ENCODE data around the gene PRMT1.

PRMT1 gene

DNA sequence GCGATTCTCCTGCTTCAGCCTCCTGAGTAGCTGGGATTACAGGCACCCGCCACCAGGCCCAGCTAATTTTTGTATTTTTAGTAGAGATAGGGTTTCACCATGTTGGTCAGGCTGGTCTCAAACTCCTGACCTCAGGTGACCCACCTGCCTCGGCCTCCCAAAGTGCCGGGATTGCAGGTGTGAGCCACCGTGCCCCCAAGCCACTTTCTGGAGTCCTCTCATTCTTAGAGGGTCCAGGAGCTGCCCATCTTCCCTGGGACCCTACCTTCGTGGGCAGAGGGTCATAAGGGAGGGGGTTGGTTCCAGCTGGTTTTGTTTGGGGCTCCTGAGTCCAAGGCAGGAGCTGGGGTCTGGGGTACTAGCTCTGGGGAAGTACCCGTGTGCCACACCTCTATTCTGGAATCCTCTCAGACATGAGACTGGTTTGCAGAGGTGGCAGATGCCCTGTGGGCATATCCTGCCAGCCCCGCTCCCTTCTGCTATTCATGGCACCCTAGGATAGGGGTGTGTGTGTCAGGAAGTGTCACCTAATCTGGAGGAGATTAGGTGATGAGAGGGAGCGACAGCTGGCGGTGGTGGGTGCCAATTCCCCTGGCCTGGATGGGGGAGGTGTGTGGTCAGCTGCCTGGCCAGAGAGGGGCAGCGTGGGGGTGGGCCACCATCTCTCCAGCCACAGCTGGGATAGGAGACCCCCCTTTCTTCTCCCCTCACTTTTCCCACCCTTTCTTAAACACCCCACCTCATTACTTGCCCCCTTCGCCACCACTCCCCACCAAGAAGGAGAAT is 2.1 kb downstream of the PRMT1 start:
- H3K9me3 ChIP-seq: no peaks in the 10 kb centered on the region
- no peak overlapping the region for H3K4me3 ChIP-seq (ENCODE audit: low read depth in 1 of 2, low read length in 1 of 2)
- no peak overlapping the region for H3K27ac ChIP-seq
- H3K4me1 ChIP-seq (ENCODE audit: control insufficient read depth in 1 of 2, insufficient read depth in 1 of 2, low read depth in 1 of 2, low read length in 1 of 2): peaks cover 26 to 33% of the 10 kb centered on the region in 2 experiments
- peaks cover 6% of the 10 kb centered on the region for H3K36me3 ChIP-seq
- TF ChIP-seq, protein P1, sequence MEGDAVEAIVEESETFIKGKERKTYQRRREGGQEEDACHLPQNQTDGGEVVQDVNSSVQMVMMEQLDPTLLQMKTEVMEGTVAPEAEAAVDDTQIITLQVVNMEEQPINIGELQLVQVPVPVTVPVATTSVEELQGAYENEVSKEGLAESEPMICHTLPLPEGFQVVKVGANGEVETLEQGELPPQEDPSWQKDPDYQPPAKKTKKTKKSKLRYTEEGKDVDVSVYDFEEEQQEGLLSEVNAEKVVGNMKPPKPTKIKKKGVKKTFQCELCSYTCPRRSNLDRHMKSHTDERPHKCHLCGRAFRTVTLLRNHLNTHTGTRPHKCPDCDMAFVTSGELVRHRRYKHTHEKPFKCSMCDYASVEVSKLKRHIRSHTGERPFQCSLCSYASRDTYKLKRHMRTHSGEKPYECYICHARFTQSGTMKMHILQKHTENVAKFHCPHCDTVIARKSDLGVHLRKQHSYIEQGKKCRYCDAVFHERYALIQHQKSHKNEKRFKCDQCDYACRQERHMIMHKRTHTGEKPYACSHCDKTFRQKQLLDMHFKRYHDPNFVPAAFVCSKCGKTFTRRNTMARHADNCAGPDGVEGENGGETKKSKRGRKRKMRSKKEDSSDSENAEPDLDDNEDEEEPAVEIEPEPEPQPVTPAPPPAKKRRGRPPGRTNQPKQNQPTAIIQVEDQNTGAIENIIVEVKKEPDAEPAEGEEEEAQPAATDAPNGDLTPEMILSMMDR (IDR thresholded peaks at IDR 0.05): no peak
- no peaks in the 10 kb centered on the region for H3K27me3 ChIP-seq

DNA sequence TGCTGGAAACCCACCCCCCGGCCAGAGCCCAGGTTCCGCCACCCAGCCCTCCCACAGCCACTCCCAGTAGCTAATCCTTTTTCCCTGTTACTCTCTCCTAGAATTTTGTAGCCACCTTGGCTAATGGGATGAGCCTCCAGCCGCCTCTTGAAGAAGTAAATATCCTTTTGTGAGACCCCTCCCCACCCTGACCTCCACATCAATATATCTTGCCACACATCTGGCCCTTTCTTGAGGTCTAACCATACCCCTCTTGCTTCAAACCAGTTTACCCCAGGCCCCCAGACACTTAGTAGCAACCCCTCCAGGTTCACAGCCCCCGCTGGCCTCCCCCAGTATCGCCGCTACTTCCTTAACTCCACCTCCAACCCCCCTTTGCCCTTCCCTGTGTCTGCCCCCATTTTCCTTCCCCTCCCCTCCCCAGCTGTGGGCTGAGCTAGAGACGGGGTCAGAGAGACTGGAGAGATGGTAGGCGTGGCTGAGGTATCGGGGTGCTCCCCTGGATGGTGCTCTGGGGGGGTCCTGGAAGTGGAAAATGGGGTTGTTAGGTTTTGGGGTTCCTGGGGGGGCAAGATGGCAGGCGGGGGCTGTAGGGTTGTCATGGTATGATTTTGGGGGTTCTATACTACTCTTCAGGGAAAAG is 2.8 kb downstream of the PRMT1 start:
- H3K27me3 ChIP-seq: no peaks in the 10 kb centered on the region
- H3K9me3 ChIP-seq: no peaks in the 10 kb centered on the region
- H3K27ac ChIP-seq: no peak overlapping the region
- TF ChIP-seq, protein P1 (IDR thresholded peaks at IDR 0.05): no peak
- H3K4me3 ChIP-seq (ENCODE audit: low read depth in 1 of 2, low read length in 1 of 2): peak overlapping the region in 1 of 2 experiments; percentile 58
- H3K36me3 ChIP-seq: peaks cover 11% of the 10 kb centered on the region
- H3K4me1 ChIP-seq (ENCODE audit: control insufficient read depth in 1 of 2, insufficient read depth in 1 of 2, low read depth in 1 of 2, low read length in 1 of 2): peaks cover 26 to 33% of the 10 kb centered on the region in 2 experiments

- Histone ChIP-seq H3K9me3 (no peaks in the 10 kb centered on the region), H3K4me3 (ENCODE audit: low read depth in 1 of 2, low read length in 1 of 2) (peak overlapping the region; percentile 58 to 63), H3K36me3 (peaks cover 16% of the 10 kb centered on the region), H3K27me3 (no peaks in the 10 kb centered on the region), H3K4me1 (ENCODE audit: control insufficient read depth in 1 of 2, insufficient read depth in 1 of 2, low read depth in 1 of 2, low read length in 1 of 2) (peaks cover 26 to 29% of the 10 kb centered on the region in 2 experiments), H3K27ac (peak overlapping the region; percentile 41)
- TF ChIP-seq, protein P1 (IDR thresholded peaks at IDR 0.05): peak; percentile 100
Observed at GRCh38 chr19:49680421-49681351, 3.6 kb downstream of the PRMT1 start.

- no peak overlapping the region for H3K27ac ChIP-seq
Observed at GRCh38 chr19:49681830-49682229, 4.8 kb downstream of the PRMT1 start.

DNA sequence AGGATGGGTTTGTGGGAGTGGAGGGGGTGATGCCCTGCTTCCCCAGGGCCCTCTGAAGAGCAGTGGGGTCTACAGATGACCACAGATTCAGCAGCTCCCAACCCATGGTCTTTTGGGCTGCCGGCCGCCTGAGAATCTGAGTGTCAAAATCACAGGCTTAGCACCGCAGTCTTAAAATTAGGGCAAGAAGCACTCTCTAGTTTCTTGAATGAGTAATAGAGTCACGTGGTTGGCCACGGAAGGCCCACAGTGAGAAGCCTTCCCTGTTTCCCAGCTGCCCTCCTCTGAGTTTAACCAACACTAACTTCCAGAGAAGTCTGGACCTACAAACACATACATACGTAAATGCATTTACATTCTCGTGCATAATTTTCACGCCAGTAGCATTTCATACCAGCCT is 5.2 kb downstream of the PRMT1 start:
- no peak overlapping the region for H3K27ac ChIP-seq
- H3K36me3 ChIP-seq: peaks cover 24% of the 10 kb centered on the region
- TF ChIP-seq, protein P1 (IDR thresholded peaks at IDR 0.05): no peak
- H3K4me1 ChIP-seq (ENCODE audit: control insufficient read depth in 1 of 2, insufficient read depth in 1 of 2, low read depth in 1 of 2, low read length in 1 of 2): peaks cover 19% of the 10 kb centered on the region in 2 experiments
- H3K27me3 ChIP-seq: no peaks in the 10 kb centered on the region
- no peaks in the 10 kb centered on the region for H3K9me3 ChIP-seq
- no peak overlapping the region for H3K4me3 ChIP-seq (ENCODE audit: low read depth in 1 of 2, low read length in 1 of 2)

More at GRCh38 chr19:49681830-49682229, 4.8 kb downstream of the PRMT1 start:
- peaks cover 24% of the 10 kb centered on the region for H3K36me3 ChIP-seq
- H3K27me3 ChIP-seq: no peaks in the 10 kb centered on the region
- TF ChIP-seq, protein P1 (IDR thresholded peaks at IDR 0.05): no peak
- H3K9me3 ChIP-seq: no peaks in the 10 kb centered on the region
- H3K4me3 ChIP-seq (ENCODE audit: low read depth in 1 of 2, low read length in 1 of 2): no peak overlapping the region
- peaks cover 19 to 24% of the 10 kb centered on the region in 2 experiments for H3K4me1 ChIP-seq (ENCODE audit: control insufficient read depth in 1 of 2, insufficient read depth in 1 of 2, low read depth in 1 of 2, low read length in 1 of 2)

All from neutrophil (primary cell).